ENCODE results near the gene RNF6.

- no peak for TF ChIP-seq CTCF (IDR thresholded peaks at IDR 0.05)
- TF ChIP-seq POLR2A (IDR thresholded peaks at IDR 0.05) = no peak
These were observed 40.0 kb upstream of the RNF6 start for GRCh38 chr13:26262156-26262555.

Data from right lobe of liver (tissue), 4 donors.